ENCODE data around the gene SUSD6. TPM values are rescaled to one million over a fixed set of nuclear protein-coding genes. Genes with fewer than 3 reads are reported as not detected.

The SUSD6 gene
- total RNA-seq, 4 donors from 2014 or later, result 8.8 to 35.1 (median 17.6) TPM

- Histone ChIP-seq H3K36me3 (no peaks in the 10 kb centered on the region), H3K9me3 (no peaks in the 10 kb centered on the region), H3K4me1 (no peaks in the 10 kb centered on the region), H3K4me3 (no peak overlapping the region), H3K27me3 (no peaks in the 10 kb centered on the region), H3K27ac (no peak overlapping the region)
- no peak for DNase-seq
- TF ChIP-seq CTCF (IDR thresholded peaks at IDR 0.05), result no peak
- no peak for TF ChIP-seq POLR2A (IDR thresholded peaks at IDR 0.05)
- intact Hi-C loops (cut with DNase I; ENCODE audit: low total_unique reads), result no loop called here
Observed at GRCh38 chr14:69755296-69755695, 143.9 kb downstream of the SUSD6 start.

GRCh38 chr14:69755784-69756183, 144.4 kb downstream of the SUSD6 start:
- TF ChIP-seq CTCF (IDR thresholded peaks at IDR 0.05) (no peak), POLR2A (IDR thresholded peaks at IDR 0.05) (no peak)
- intact Hi-C loops (cut with DNase I; ENCODE audit: low total_unique reads), result no loop called here

GRCh38 chr14:69756298-69756697, 144.9 kb downstream of the SUSD6 start:
- no peaks in the 10 kb centered on the region for H3K36me3 ChIP-seq
- no peak overlapping the region for H3K4me3 ChIP-seq
- no peak overlapping the region for H3K27ac ChIP-seq
- DNase-seq, result no peak
- H3K27me3 ChIP-seq, result no peaks in the 10 kb centered on the region
- intact Hi-C loops (cut with DNase I; ENCODE audit: low total_unique reads), result no loop called here
- no peaks in the 10 kb centered on the region for H3K4me1 ChIP-seq
- H3K9me3 ChIP-seq, result no peaks in the 10 kb centered on the region
- TF ChIP-seq CTCF (IDR thresholded peaks at IDR 0.05) (no peak), POLR2A (IDR thresholded peaks at IDR 0.05) (no peak)

More at GRCh38 chr14:69755784-69756183, 144.4 kb downstream of the SUSD6 start:
- H3K4me3 ChIP-seq, result no peak overlapping the region
- H3K4me1 ChIP-seq, result no peaks in the 10 kb centered on the region
- no peaks in the 10 kb centered on the region for H3K36me3 ChIP-seq
- no peak overlapping the region for H3K27ac ChIP-seq
- H3K27me3 ChIP-seq, result no peaks in the 10 kb centered on the region
- no peak for DNase-seq
- H3K9me3 ChIP-seq, result no peaks in the 10 kb centered on the region

GRCh38 chr14:69760810-69761209, 149.4 kb downstream of the SUSD6 start:
- no peak overlapping the region for H3K4me3 ChIP-seq
- no peaks in the 10 kb centered on the region for H3K9me3 ChIP-seq
- H3K4me1 ChIP-seq, result no peaks in the 10 kb centered on the region
- H3K27ac ChIP-seq, result no peak overlapping the region
- intact Hi-C loops (cut with DNase I; ENCODE audit: low total_unique reads), result no loop called here
- no peak for TF ChIP-seq POLR2A (IDR thresholded peaks at IDR 0.05)
- no peak for TF ChIP-seq CTCF (IDR thresholded peaks at IDR 0.05)
- H3K27me3 ChIP-seq, result no peaks in the 10 kb centered on the region
- DNase-seq, result no peak
- H3K36me3 ChIP-seq, result no peaks in the 10 kb centered on the region

GRCh38 chr14:69763761-69764510, 152.5 kb downstream of the SUSD6 start:
- Histone ChIP-seq H3K9me3 (no peaks in the 10 kb centered on the region), H3K4me1 (peaks cover 0 to 12% of the 10 kb centered on the region in 2 donors), H3K4me3 (no peak overlapping the region), H3K27me3 (no peaks in the 10 kb centered on the region), H3K36me3 (no peaks in the 10 kb centered on the region), H3K27ac (no peak overlapping the region)
- no peak for TF ChIP-seq CTCF (IDR thresholded peaks at IDR 0.05)
- DNase-seq, result no peak
- intact Hi-C loops (cut with DNase I; ENCODE audit: low total_unique reads), result no loop called here

Other genes with a start within 250 kb of the SUSD6 start
- 100 to 1,000 TPM in 3 of 4 donors, 1 to 10 TPM in 1; 8.7 to 226 (median 149) TPM for gene ERH, start 213.3 kb upstream of the SUSD6 start, total RNA-seq
- 100 to 1,000 TPM in 1 of 4 donors, 10 to 100 TPM in 3; 26.8 to 131 (median 38.7) TPM for gene SLC39A9, start 212.9 kb upstream of the SUSD6 start, total RNA-seq
- under 1 TPM in 2 of 4 donors, not detected in 2; 0.24 to 0.76 TPM for gene PLEKHD1, start 126.9 kb upstream of the SUSD6 start, total RNA-seq
- gene CCDC177, start 36.7 kb upstream of the SUSD6 start, total RNA-seq, result not detected
- gene SRSF5, start 155.5 kb downstream of the SUSD6 start, total RNA-seq, result 100 to 1,000 TPM; 183 to 570 (median 403) TPM
- not detected for gene SLC10A1, start 185.6 kb downstream of the SUSD6 start, total RNA-seq